HG03439 (cell line): ENCODE data around the gene TTC28.
"Not testable (repeated sequence)": the region's sequence is repeated elsewhere in the genome, so short reads cannot be mapped to it uniquely, and the experiment has no call there.

Experiments
- ATAC-seq: cut with Tn5 transposase; IDR thresholded peaks from one replicate; pipeline ENCODE4 v1.9.1; 2021; ENCODE audit warnings: mild to moderate bottlenecking, moderate library complexity; ENCODE audit not compliant: unreplicated experiment

TTC28 gene

GRCh38 chr22:28245579-28246224, 433.9 kb downstream of the TTC28 start:
- ATAC-seq: no peak

GRCh38 chr22:28244757-28245156, 434.9 kb downstream of the TTC28 start:
- ATAC-seq: no peak

- ATAC-seq: no peak
Observed at GRCh38 chr22:28243539-28243938, 436.1 kb downstream of the TTC28 start.

- ATAC-seq: no peak
Observed at GRCh38 chr22:28241656-28242290, 437.9 kb downstream of the TTC28 start.

- ATAC-seq: no peak
Observed at GRCh38 chr22:28239941-28240340, 439.7 kb downstream of the TTC28 start.

- no peak for ATAC-seq
Observed at GRCh38 chr22:28237783-28238182, 441.9 kb downstream of the TTC28 start.

- no peak for ATAC-seq
Observed at GRCh38 chr22:28237112-28237511, 442.5 kb downstream of the TTC28 start.

GRCh38 chr22:28232204-28232603, 447.4 kb downstream of the TTC28 start:
- no peak for ATAC-seq

GRCh38 chr22:28231441-28231840, 448.2 kb downstream of the TTC28 start:
- ATAC-seq: no peak

GRCh38 chr22:28230671-28231070, 449.0 kb downstream of the TTC28 start:
- ATAC-seq: no peak

- no peak for ATAC-seq
Observed at GRCh38 chr22:28229566-28230485, 449.8 kb downstream of the TTC28 start.

- ATAC-seq: no peak
Observed at GRCh38 chr22:28223826-28224225, 455.8 kb downstream of the TTC28 start.

GRCh38 chr22:28222976-28223745, 456.5 kb downstream of the TTC28 start:
- ATAC-seq: no peak

GRCh38 chr22:28222571-28222970, 457.1 kb downstream of the TTC28 start:
- ATAC-seq: no peak

GRCh38 chr22:28222052-28222451, 457.6 kb downstream of the TTC28 start:
- no peak for ATAC-seq

- ATAC-seq: no peak
Observed at GRCh38 chr22:28220626-28221363, 458.8 kb downstream of the TTC28 start.

- ATAC-seq: no peak
Observed at GRCh38 chr22:28217277-28217676, 462.4 kb downstream of the TTC28 start.

GRCh38 chr22:28214750-28215149, 464.9 kb downstream of the TTC28 start:
- not testable (repeated sequence) for ATAC-seq

GRCh38 chr22:28209457-28209856, 470.2 kb downstream of the TTC28 start:
- not testable (repeated sequence) for ATAC-seq

- ATAC-seq: no peak
Observed at GRCh38 chr22:28208787-28209186, 470.9 kb downstream of the TTC28 start.
